Activated naive CD8-positive, alpha-beta T cell (primary cell): ENCODE data around the gene EPAS1.

Experiments used
- H3K27ac Mint-ChIP-seq: one replicate; pipeline ENCODE4 v1.8.0; 2021; ENCODE audit warnings: mixed read lengths
- H3K27me3 Mint-ChIP-seq: one replicate; pipeline ENCODE4 v1.8.0; 2021; ENCODE audit warnings: mixed read lengths
- H3K36me3 Mint-ChIP-seq: one replicate; pipeline ENCODE4 v1.8.0; 2021; ENCODE audit warnings: mixed read lengths
- H3K4me1 Mint-ChIP-seq: one replicate; pipeline ENCODE4 v1.8.0; 2021; ENCODE audit warnings: low read depth, mixed read lengths
- H3K4me3 Mint-ChIP-seq: one replicate; pipeline ENCODE4 v1.8.0; 2021; ENCODE audit warnings: mild to moderate bottlenecking, mixed read lengths
- H3K9me3 Mint-ChIP-seq: one replicate; pipeline ENCODE4 v1.8.0; 2021; ENCODE audit warnings: low read depth, mixed read lengths

The EPAS1 gene

DNA sequence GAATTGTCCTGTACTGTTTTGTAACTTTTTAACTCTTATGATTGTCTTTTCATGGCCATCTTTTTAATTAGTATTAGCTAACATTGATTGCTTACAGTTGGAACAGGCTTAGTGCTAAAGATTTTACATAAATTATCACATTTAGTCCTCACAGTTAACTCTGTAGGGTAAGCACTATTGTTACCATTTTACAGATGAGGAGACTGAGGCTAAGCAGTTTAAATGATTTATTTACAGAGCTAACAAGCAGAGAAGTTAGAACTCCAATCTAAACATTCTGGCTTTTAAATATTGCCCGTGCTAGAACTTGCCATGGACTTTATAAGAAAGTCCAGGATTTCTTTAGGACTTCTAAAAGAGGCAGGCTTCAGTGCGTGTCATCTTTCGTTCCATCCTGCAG is 48.6 kb downstream of the EPAS1 start:
- Mint-ChIP-seq H3K27ac (no peak overlapping the region), H3K27me3 (no peaks in the 10 kb centered on the region)

DNA sequence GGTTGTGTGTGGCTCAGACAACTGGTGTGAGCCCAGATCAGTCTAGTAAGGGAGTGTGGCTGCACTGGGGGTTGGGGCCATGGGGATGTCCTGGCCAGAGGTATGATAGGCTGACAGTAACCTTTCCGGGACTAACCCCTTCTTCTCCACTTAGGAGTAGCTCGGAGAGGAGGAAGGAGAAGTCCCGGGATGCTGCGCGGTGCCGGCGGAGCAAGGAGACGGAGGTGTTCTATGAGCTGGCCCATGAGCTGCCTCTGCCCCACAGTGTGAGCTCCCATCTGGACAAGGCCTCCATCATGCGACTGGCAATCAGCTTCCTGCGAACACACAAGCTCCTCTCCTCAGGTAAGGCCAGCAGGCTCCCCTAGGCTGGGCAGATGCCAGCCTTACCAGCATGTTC is 49.5 kb downstream of the EPAS1 start:
- peaks cover 47% of the 10 kb centered on the region for H3K4me1 Mint-ChIP-seq
- H3K36me3 Mint-ChIP-seq, result no peaks in the 10 kb centered on the region
- H3K27me3 Mint-ChIP-seq, result no peaks in the 10 kb centered on the region
- no peak overlapping the region for H3K27ac Mint-ChIP-seq
- H3K9me3 Mint-ChIP-seq, result no peaks in the 10 kb centered on the region
- H3K4me3 Mint-ChIP-seq, result no peak overlapping the region

More for the DNA sequence above, 48.6 kb downstream of the EPAS1 start:
- Mint-ChIP-seq H3K4me3 (no peak overlapping the region), H3K36me3 (no peaks in the 10 kb centered on the region), H3K9me3 (no peaks in the 10 kb centered on the region), H3K4me1 (peaks cover 38% of the 10 kb centered on the region)

DNA sequence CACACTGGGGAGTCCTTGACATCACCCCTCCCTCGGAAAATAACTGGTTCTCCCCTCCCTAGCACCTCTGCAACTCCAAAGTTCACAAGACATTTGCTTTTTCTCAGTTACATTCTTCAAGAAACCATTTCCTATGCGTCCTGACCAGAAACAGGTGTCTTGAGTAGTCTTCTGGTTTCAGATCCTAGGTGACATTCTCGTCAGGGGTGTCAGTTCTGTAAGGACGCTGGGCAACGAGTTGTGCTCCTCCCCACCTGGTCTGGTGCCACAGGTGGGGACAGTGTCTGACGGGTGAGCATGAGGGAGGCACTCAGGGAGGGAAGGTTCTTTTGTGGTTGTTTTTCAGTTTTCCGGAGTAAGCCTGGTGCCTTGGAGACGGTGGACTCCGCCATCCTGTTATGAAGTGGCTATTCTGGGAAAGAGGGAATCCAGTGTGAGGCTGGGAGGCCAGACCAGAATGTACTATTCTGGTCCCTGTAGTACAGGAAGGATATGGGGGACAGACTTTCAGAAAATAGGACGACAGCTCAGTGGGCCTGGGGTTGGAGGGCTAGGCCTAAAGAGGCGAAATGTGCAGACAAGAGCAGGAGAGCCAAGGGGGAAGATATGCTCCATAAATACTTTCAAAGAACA is 50.6 kb downstream of the EPAS1 start:
- H3K36me3 Mint-ChIP-seq, result no peaks in the 10 kb centered on the region
- no peaks in the 10 kb centered on the region for H3K9me3 Mint-ChIP-seq
- H3K4me3 Mint-ChIP-seq, result peak overlapping the region; percentile 2
- no peak overlapping the region for H3K27ac Mint-ChIP-seq
- H3K27me3 Mint-ChIP-seq, result no peaks in the 10 kb centered on the region
- H3K4me1 Mint-ChIP-seq, result peaks cover 58% of the 10 kb centered on the region

DNA sequence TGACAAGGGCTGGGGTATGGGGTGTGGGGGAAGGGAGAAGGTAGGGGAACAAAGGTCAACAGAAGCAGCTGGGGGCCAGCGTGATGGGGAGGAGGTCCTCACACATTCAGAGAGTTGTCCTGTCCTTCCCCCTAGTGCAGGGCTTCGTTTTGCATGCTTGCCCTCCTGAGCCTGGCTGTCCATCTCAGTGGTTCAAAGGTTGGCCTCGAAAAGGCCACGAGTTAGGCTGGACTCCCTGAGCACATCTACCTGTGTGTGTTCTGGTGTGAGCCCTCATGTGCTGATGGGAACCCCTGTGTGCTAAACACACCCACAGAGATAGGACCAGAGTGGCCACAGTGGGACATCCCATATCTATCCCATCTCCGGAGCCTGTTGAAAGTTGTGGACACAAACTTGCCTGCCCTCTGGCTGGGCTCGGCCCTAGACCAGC is 51.9 kb downstream of the EPAS1 start:
- no peak overlapping the region for H3K4me3 Mint-ChIP-seq
- no peaks in the 10 kb centered on the region for H3K9me3 Mint-ChIP-seq
- H3K4me1 Mint-ChIP-seq, result peaks cover 72% of the 10 kb centered on the region
- no peaks in the 10 kb centered on the region for H3K36me3 Mint-ChIP-seq
- no peaks in the 10 kb centered on the region for H3K27me3 Mint-ChIP-seq
- no peak overlapping the region for H3K27ac Mint-ChIP-seq

DNA sequence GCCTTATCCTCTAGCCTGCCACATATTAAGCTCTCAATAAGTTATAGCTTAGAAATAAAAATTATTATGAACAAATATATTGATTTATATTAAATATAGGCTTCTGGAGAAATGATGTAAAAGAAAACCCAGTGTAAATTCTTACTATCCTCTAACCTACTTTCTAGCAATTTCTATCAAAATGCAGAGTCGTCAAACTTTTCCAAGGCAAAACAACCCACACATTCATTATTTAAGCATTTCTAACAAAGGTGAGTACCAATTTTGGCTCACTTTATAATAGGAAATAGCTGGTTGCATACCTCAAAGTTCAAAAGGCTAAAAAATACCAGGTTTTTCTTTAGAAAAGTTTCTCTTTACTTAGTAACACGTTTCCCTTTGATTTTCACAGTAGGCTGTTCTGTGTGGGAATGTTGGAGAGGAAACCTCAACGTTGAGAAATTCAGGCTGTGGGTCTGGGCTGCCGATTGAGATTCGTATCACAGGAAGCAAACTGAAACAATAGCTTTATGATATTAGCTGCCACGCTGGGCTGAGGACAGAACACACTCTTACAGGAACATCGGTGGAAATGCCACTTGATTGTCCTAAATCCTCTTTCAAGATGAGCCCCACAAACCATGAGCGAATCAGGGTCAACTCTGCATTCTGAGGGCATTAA is 53.0 kb downstream of the EPAS1 start:
- H3K27me3 Mint-ChIP-seq, result no peaks in the 10 kb centered on the region
- H3K9me3 Mint-ChIP-seq, result no peaks in the 10 kb centered on the region
- peak overlapping the region; percentile 92 for H3K27ac Mint-ChIP-seq
- peaks cover 80% of the 10 kb centered on the region for H3K4me1 Mint-ChIP-seq
- peak overlapping the region; percentile 85 for H3K4me3 Mint-ChIP-seq
- H3K36me3 Mint-ChIP-seq, result peaks cover 2% of the 10 kb centered on the region

DNA sequence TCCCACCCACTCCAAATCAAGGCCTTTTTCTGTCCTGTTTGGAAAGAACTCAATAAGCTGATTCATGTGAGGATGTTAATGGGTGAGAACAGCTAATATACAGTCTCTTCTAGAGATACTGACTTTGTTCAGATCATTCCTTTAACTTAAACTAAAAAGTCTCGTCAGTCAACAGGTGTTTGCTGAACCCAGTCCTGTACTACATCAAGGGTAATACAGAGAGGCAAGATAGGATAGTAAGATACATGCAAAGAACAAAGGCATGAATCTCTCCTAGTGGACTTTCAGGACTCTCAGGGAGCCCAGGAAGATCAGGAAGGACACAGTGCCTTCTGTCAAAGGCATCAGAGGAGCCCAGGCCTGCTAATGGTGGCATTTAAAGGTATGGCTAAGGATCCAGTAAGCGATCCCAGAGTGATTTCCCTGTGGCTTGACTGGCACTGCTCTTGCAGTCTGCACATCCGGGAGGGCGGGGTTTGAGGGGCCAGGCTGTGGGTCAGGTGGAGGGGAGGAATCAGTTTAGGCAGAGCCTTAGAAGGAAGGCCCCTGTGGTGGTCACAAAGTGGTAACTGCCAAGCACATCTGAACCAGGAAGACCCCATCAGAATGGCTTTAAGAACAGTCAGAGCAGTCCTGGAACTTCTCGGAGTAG is 54.0 kb downstream of the EPAS1 start:
- peak overlapping the region; percentile 92 for H3K27ac Mint-ChIP-seq
- H3K27me3 Mint-ChIP-seq, result no peaks in the 10 kb centered on the region
- peaks cover 2% of the 10 kb centered on the region for H3K36me3 Mint-ChIP-seq
- H3K9me3 Mint-ChIP-seq, result no peaks in the 10 kb centered on the region
- peak overlapping the region; percentile 85 for H3K4me3 Mint-ChIP-seq
- peaks cover 81% of the 10 kb centered on the region for H3K4me1 Mint-ChIP-seq

DNA sequence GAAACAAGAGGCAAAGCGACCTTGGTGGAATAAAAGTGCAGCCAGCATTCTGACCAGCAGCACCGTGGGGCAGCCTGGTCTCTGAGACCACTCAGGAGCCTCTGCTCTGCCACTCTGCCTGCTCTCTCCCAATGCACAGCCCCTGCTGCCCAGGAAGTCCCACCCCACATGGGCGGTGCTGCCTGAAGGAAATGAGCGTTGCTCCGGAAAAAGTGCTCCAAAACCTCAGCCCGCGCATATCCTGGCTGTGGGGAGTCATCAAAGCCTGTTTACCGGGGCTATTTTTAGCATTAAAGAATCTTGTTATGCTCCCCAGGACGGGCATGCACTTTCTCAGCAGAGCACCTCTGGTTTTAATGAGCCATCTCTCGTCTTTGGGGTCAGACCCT is 54.5 kb downstream of the EPAS1 start:
- Mint-ChIP-seq H3K27ac (peak overlapping the region; percentile 92), H3K36me3 (peaks cover 2% of the 10 kb centered on the region), H3K27me3 (no peaks in the 10 kb centered on the region), H3K9me3 (no peaks in the 10 kb centered on the region), H3K4me3 (peak overlapping the region; percentile 85), H3K4me1 (peaks cover 86% of the 10 kb centered on the region)

DNA sequence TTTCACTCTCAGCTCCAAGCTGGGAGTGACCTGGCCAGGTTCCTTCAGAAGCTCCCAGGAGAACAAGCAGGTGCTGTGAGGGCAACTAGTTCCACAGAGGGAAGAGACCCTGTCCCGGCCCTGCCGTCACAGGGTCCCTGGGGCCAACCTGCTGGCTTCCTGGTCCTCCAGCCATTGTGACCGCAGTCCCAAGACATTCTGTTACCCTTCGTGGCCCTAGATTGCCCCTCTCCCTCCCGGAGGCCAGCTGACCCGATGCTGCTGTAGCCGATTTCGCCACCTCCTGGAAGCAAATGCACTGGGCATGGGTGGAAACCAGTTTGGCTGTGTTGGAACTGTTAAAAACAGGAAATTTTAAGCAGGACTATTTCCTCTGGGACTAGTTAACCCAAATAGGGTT is 55.4 kb downstream of the EPAS1 start:
- Mint-ChIP-seq H3K4me1 (peaks cover 87% of the 10 kb centered on the region), H3K36me3 (peaks cover 2% of the 10 kb centered on the region), H3K4me3 (peak overlapping the region; percentile 85), H3K27ac (no peak overlapping the region), H3K27me3 (no peaks in the 10 kb centered on the region), H3K9me3 (no peaks in the 10 kb centered on the region)

DNA sequence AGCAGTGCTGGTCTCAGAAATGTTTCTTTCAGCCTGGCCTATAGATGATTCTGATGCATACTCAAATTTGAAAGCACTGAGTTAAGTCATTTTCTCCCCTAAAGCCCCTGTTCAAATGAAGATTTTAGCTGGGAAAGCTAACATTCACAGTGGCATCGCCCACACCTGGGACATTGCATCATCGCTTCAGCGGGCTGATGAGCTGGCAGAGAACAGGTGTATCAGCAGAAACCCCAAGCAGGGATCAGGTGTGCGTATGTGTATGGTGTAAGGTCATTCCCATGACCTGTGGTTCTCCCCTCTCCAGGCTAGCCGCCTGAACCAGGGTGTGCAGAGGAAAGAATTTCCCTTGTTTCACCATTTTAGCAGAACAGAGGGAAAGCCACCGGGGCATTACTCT is 56.3 kb downstream of the EPAS1 start:
- Mint-ChIP-seq H3K27ac (no peak overlapping the region), H3K4me3 (no peak overlapping the region), H3K4me1 (peaks cover 83% of the 10 kb centered on the region), H3K9me3 (no peaks in the 10 kb centered on the region), H3K27me3 (no peaks in the 10 kb centered on the region), H3K36me3 (peaks cover 2% of the 10 kb centered on the region)

DNA sequence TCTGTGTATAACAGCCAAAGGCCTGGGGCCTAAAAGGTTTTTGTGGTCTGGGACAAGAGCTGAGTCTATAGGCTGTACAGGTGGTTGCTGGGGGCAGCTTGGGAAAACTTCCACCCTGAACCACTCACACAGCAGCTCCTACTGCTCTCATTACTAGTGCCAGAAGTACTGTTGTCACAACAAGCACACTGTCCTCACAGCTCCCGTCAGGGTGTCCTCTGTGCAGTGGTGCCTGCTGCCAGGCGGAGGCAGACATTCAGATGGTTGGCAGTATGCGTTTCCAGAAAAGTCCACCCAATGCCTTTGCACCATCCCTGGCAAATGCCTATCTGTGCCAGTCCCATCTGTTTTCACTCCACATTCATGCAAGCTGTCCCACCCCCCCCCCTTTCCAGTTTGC is 58.5 kb downstream of the EPAS1 start:
- H3K4me1 Mint-ChIP-seq, result peaks cover 62% of the 10 kb centered on the region
- no peaks in the 10 kb centered on the region for H3K9me3 Mint-ChIP-seq
- peaks cover 2% of the 10 kb centered on the region for H3K36me3 Mint-ChIP-seq
- H3K27me3 Mint-ChIP-seq, result no peaks in the 10 kb centered on the region
- no peak overlapping the region for H3K4me3 Mint-ChIP-seq
- no peak overlapping the region for H3K27ac Mint-ChIP-seq

DNA sequence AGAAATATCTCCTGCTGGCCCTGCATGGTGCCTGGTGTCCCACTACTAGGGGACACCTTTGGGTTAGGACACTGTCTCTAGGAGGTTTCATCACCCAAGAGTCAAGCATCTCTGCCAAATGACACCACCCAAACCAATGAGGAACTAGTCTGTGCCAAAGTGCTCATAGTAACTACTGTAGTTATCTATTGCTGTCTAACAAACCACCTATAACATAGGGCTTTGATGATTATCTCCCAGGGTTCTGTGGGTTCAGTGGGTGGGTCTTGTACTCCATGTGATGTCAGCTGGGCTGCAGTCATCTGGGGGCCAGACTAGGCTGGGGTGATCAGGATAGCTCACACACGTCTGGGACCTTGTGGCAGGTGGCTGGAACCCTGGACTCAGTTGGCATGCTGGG is 59.8 kb downstream of the EPAS1 start:
- Mint-ChIP-seq H3K9me3 (no peaks in the 10 kb centered on the region), H3K4me3 (no peak overlapping the region), H3K27ac (no peak overlapping the region), H3K36me3 (peaks cover 2% of the 10 kb centered on the region), H3K27me3 (no peaks in the 10 kb centered on the region), H3K4me1 (peaks cover 59% of the 10 kb centered on the region)

DNA sequence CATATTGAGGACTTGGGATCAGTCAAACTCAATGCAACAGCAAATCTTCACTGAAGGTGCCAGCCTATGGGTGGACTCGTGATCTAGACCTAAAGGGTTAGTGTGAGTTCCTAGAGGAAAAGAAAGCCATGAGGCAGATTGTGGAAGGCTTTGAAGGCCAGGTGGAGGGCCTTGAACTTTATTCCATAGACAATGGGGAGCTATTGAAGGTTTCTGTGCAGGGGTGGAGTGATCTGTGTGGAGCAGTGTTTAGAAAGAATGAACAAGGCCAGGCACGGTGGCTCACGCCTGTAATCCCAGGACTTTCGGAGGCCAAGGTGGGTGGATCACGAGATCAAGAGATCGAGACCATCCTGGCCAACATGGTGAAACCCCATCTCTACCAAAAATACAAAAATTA is 61.5 kb downstream of the EPAS1 start:
- no peak overlapping the region for H3K27ac Mint-ChIP-seq
- H3K4me1 Mint-ChIP-seq, result peaks cover 58% of the 10 kb centered on the region
- no peaks in the 10 kb centered on the region for H3K9me3 Mint-ChIP-seq
- H3K27me3 Mint-ChIP-seq, result no peaks in the 10 kb centered on the region
- peaks cover 2% of the 10 kb centered on the region for H3K36me3 Mint-ChIP-seq
- H3K4me3 Mint-ChIP-seq, result no peak overlapping the region

DNA sequence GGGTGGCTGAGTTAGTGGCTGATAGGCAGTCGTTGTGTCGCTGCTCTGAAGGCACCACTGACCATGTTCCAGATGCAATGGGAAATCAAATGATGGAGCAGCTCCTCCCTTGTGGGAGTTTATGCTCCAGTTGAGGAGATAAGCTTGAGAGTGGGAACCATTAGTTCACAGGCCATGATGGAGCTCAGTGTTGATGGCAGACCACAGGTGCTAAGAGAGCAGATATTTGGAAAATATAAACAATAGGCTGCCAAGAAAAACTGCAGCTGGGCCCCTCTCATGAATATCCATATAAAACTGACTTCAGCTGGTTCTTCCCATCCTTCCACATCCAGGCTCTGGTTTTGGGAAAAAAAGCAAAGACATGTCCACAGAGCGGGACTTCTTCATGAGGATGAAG is 63.1 kb downstream of the EPAS1 start:
- H3K4me3 Mint-ChIP-seq, result no peak overlapping the region
- peaks cover 56% of the 10 kb centered on the region for H3K4me1 Mint-ChIP-seq
- no peaks in the 10 kb centered on the region for H3K9me3 Mint-ChIP-seq
- H3K36me3 Mint-ChIP-seq, result no peaks in the 10 kb centered on the region
- no peak overlapping the region for H3K27ac Mint-ChIP-seq
- no peaks in the 10 kb centered on the region for H3K27me3 Mint-ChIP-seq

DNA sequence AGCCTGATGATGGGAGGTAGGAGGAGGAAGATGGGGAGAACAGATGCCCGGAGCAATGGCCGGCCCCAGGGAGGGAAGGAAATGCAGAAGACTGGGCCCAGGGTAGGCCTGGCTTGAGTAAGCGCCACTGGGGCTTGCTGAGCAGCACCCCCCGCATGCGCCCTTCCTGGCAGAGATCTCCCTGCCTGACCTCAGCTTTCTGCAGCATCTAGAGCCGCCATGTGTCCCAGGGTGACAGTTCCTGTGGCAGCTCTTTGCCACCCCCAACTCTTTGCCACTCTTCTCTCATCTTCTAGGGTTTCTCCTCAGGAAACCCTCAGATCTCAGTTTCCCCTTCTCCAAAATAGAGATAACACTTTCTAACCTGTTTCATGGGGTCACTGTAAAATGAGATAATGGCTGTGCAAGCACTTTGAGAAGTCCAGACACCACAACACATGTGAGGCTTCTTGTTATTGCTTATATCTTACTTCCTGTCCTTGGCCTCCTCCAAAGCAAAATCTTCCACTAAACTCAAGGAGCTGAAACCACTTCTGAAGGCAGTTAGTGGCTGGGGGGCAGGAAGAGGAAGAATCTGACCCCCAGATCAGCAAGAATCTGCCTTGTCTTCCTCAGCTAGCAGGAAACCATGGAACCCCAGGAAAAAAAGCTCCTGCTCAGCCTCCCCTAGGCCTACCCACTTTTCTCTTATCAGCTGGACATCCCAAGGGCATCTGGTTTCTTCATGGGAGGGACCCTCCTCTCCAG is 64.9 kb downstream of the EPAS1 start:
- no peak overlapping the region for H3K4me3 Mint-ChIP-seq
- H3K9me3 Mint-ChIP-seq, result no peaks in the 10 kb centered on the region
- H3K27me3 Mint-ChIP-seq, result no peaks in the 10 kb centered on the region
- H3K4me1 Mint-ChIP-seq, result peaks cover 47% of the 10 kb centered on the region
- H3K27ac Mint-ChIP-seq, result no peak overlapping the region
- H3K36me3 Mint-ChIP-seq, result no peaks in the 10 kb centered on the region

DNA sequence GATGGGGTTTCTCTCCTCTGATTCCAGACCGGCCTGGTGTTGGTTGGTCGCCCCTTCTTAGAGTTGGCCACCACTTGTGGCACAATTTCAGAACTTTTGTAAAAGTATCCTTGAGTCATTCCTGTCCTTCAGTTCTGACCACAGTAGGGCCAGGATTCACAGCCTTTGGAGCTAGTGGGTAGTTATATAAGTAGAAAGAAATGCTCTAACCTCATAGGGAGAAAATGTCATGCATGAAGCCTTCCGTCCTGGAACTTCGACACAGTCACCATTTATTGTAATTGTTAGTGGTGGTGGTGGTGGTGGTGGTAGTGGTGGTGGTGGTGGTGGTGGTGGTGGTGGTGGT is 65.4 kb downstream of the EPAS1 start:
- no peaks in the 10 kb centered on the region for H3K36me3 Mint-ChIP-seq

More for the DNA sequence above, 65.4 kb downstream of the EPAS1 start:
- Mint-ChIP-seq H3K27me3 (no peaks in the 10 kb centered on the region), H3K9me3 (no peaks in the 10 kb centered on the region), H3K27ac (no peak overlapping the region), H3K4me1 (peaks cover 41% of the 10 kb centered on the region), H3K4me3 (no peak overlapping the region)
